Activated B cell treated with CpG ODN at 0.5 μM for 24 hours (primary cell): ENCODE results near the gene KCNJ1. TPM values are rescaled to one million over a fixed set of nuclear protein-coding genes. Genes with fewer than 3 reads are reported as not detected.

Experiments used
- ATAC-seq: fragments of 200-7000 bp; cut with Tn5 transposase; one replicate; pipeline ENCODE4 v1.10.0; 2021; ENCODE audit warnings: low read depth, mild to moderate bottlenecking, moderate library complexity
- CTCF ChIA-PET: fragments of 350-600 bp; sonication (Branson Sonifier 250); formaldehyde crosslinking; loops from one replicate; lab custom pipeline; 2021; ENCODE audit warnings: antibody characterized with exemption; lab: Charles Lee
- POLR2A ChIA-PET: fragments of 350-600 bp; sonication (Branson Sonifier 250); formaldehyde crosslinking; loops from one replicate; lab custom pipeline; 2021; ENCODE audit warnings: antibody characterized with exemption; lab: Charles Lee
- DNase-seq: peaks from one replicate; pipeline ENCODE4 v3.0.0; 2022
- H3K27ac Mint-ChIP-seq: one replicate; pipeline ENCODE4 v1.8.0; 2020; ENCODE audit warnings: mixed read lengths
- H3K27me3 Mint-ChIP-seq: one replicate; pipeline ENCODE4 v1.8.0; 2021; ENCODE audit warnings: mixed read lengths
- H3K36me3 Mint-ChIP-seq: one replicate; pipeline ENCODE4 v1.8.0; 2021; ENCODE audit warnings: low read depth, mixed read lengths
- H3K4me1 Mint-ChIP-seq: one replicate; pipeline ENCODE4 v1.8.0; 2021; ENCODE audit warnings: mixed read lengths
- H3K4me3 Mint-ChIP-seq: one replicate; pipeline ENCODE4 v1.8.0; 2020; ENCODE audit warnings: mild to moderate bottlenecking, mixed read lengths
- H3K9me3 Mint-ChIP-seq: one replicate; pipeline ENCODE4 v1.8.0; 2020; ENCODE audit warnings: mixed read lengths
- CTCF ChIP-seq: fragments of 200-600 bp; IDR thresholded peaks from one replicate; pipeline ENCODE4 v1.8.0; 2022; ENCODE audit warnings: antibody characterized with exemption, mild to moderate bottlenecking
- intact Hi-C: fragments of 100-400 bp; cut with micrococcal nuclease; formaldehyde crosslinking; loops from one replicate; pipeline ENCODE4 v1.15.1; 2024
- total RNA-seq: library from RNA; stranded (reverse); gene quantifications from 2 replicates; pipeline ENCODE4 v1.2.3, GENCODE V29; 2022

KCNJ1 gene
- total RNA-seq, 1 donor from 2014 or later: not detected

GRCh38 chr11:128901653-128902514 is 34.8 kb upstream of the KCNJ1 start:
- H3K27me3 Mint-ChIP-seq: peaks cover 46% of the 10 kb centered on the region
- TF ChIP-seq CTCF: no peak
- intact Hi-C loops: no loop called here
- H3K4me1 Mint-ChIP-seq: peaks cover 26% of the 10 kb centered on the region
- no peaks in the 10 kb centered on the region for H3K36me3 Mint-ChIP-seq
- H3K27ac Mint-ChIP-seq: no peak overlapping the region
- no peak for DNase-seq
- H3K4me3 Mint-ChIP-seq: no peak overlapping the region
- POLR2A ChIA-PET: no interaction called here
- no peaks in the 10 kb centered on the region for H3K9me3 Mint-ChIP-seq
- no peak for ATAC-seq
- CTCF ChIA-PET: no interaction called here

- no peak for TF ChIP-seq CTCF
- H3K27ac Mint-ChIP-seq: no peak overlapping the region
- ChIA-PET POLR2A (no interaction called here), CTCF (no interaction called here)
- ATAC-seq: no peak
- no peak overlapping the region for H3K4me3 Mint-ChIP-seq
- H3K4me1 Mint-ChIP-seq: peaks cover 18% of the 10 kb centered on the region
- H3K36me3 Mint-ChIP-seq: no peaks in the 10 kb centered on the region
- peaks cover 53% of the 10 kb centered on the region for H3K27me3 Mint-ChIP-seq
- DNase-seq: no peak
- intact Hi-C loops: no loop called here
- H3K9me3 Mint-ChIP-seq: no peaks in the 10 kb centered on the region
Measured at GRCh38 chr11:128900468-128900867, 33.4 kb upstream of the KCNJ1 start.

- peaks cover 55% of the 10 kb centered on the region for H3K27me3 Mint-ChIP-seq
- ChIA-PET CTCF (interaction anchor here (0.8 kb wide), 1 partner anchor 14 kb away, joined by 3 read pairs; no protein-coding TSS in a partner anchor), POLR2A (no interaction called here)
- TF ChIP-seq CTCF: no peak
- peaks cover 11% of the 10 kb centered on the region for H3K4me1 Mint-ChIP-seq
- H3K27ac Mint-ChIP-seq: no peak overlapping the region
- no peak overlapping the region for H3K4me3 Mint-ChIP-seq
- H3K9me3 Mint-ChIP-seq: no peaks in the 10 kb centered on the region
- intact Hi-C loops: no loop called here
- ATAC-seq (no peak), DNase-seq (no peak)
- H3K36me3 Mint-ChIP-seq: no peaks in the 10 kb centered on the region
Measured at GRCh38 chr11:128898580-128899344, 31.7 kb upstream of the KCNJ1 start.

GRCh38 chr11:128897826-128898225 is 30.7 kb upstream of the KCNJ1 start:
- H3K9me3 Mint-ChIP-seq: no peaks in the 10 kb centered on the region
- no peak overlapping the region for H3K4me3 Mint-ChIP-seq
- ChIA-PET CTCF (no interaction called here), POLR2A (no interaction called here)
- H3K36me3 Mint-ChIP-seq: no peaks in the 10 kb centered on the region
- intact Hi-C loops: no loop called here
- ATAC-seq (no peak), DNase-seq (no peak)
- no peak overlapping the region for H3K27ac Mint-ChIP-seq
- peaks cover 9% of the 10 kb centered on the region for H3K4me1 Mint-ChIP-seq
- peaks cover 51% of the 10 kb centered on the region for H3K27me3 Mint-ChIP-seq
- TF ChIP-seq CTCF: no peak

GRCh38 chr11:128896356-128896755 is 29.3 kb upstream of the KCNJ1 start:
- DNase-seq (no peak), ATAC-seq (no peak)
- Mint-ChIP-seq H3K4me1 (peaks cover 20% of the 10 kb centered on the region), H3K36me3 (no peaks in the 10 kb centered on the region), H3K9me3 (no peaks in the 10 kb centered on the region), H3K4me3 (no peak overlapping the region), H3K27me3 (peaks cover 56% of the 10 kb centered on the region), H3K27ac (no peak overlapping the region)
- intact Hi-C loops: no loop called here
- ChIA-PET CTCF (no interaction called here), POLR2A (no interaction called here)
- TF ChIP-seq CTCF: no peak
